BLaER1 treated with 17β-estradiol and CSF1 and Interleukin-3, amounts not matched to agents 10 nM and 100 nM (cell line): Measurements from ENCODE around the gene MAPKAPK2.

Experiments used
- H3K27ac ChIP-seq, 11 experiments: shearing (Covaris generic); formaldehyde crosslinking; 2 replicates each; pipeline ENCODE4 v1.8.1; 2022
- H3K27me3 ChIP-seq, 11 experiments: shearing (Covaris generic); formaldehyde crosslinking; 2 replicates each; pipeline ENCODE4 v1.8.1; 2022
- H3K36me3 ChIP-seq, 11 experiments: shearing (Covaris generic); formaldehyde crosslinking; 2 replicates each; pipeline ENCODE4 v1.8.1; 2022
- H3K4me1 ChIP-seq, 10 experiments: shearing (Covaris generic); formaldehyde crosslinking; 2 replicates each; pipeline ENCODE4 v1.8.1; 2022
- H3K4me2 ChIP-seq, 11 experiments: shearing (Covaris generic); formaldehyde crosslinking; 2 replicates each; pipeline ENCODE4 v1.8.1; 2022
- H3K4me3 ChIP-seq, 10 experiments: shearing (Covaris generic); formaldehyde crosslinking; 2 replicates each; pipeline ENCODE4 v1.8.1; 2022
- H3K9ac ChIP-seq, 11 experiments: shearing (Covaris generic); formaldehyde crosslinking; 2 replicates each; pipeline ENCODE4 v1.8.1; 2022
- H3K9me3 ChIP-seq, 11 experiments: shearing (Covaris generic); formaldehyde crosslinking; replicated peaks in 1 of 11; 2 replicates each; pipeline ENCODE4 v1.8.1; 2022
- H4K20me1 ChIP-seq, 11 experiments: shearing (Covaris generic); formaldehyde crosslinking; 2 replicates each; pipeline ENCODE4 v1.8.1; 2022
- Cebpa-rat ChIP-seq, 11 experiments: shearing (Covaris generic); IDR thresholded peaks; 2 replicates each; pipeline ENCODE4 v1.8.1; 2022

The MAPKAPK2 gene

GRCh38 chr1:206766251-206766856 lies 81.6 kb downstream of the MAPKAPK2 start:
- TF ChIP-seq Cebpa-rat (IDR thresholded peaks at IDR 0.05) = no peak
- Histone ChIP-seq H3K4me1 (peaks cover 39 to 61% (median 50%) of the 10 kb centered on the region in 10 experiments), H3K4me2 (peak overlapping the region; percentile 46 to 97 (median 61)), H3K9ac (peak overlapping the region in 3 of 11 experiments; percentile 45 to 48 (median 46); a peak in 6 of 22 replicates), H3K27ac (peak overlapping the region in 4 of 11 experiments; percentile 3 to 69 (median 54); a peak in 6 of 22 replicates), H3K36me3 (peaks cover 0 to 25% (median 0%) of the 10 kb centered on the region in 11 experiments; a peak in 7 of 22 replicates), H3K27me3 (peaks cover 0 to 12% (median 0%) of the 10 kb centered on the region in 11 experiments; a peak in 3 of 22 replicates), H3K4me3 (no peak overlapping the region), H4K20me1 (no peaks in the 10 kb centered on the region), H3K9me3 (peaks cover 6 to 14% (median 9%) of the 10 kb centered on the region in 11 experiments; a peak in 13 of 22 replicates)

DNA sequence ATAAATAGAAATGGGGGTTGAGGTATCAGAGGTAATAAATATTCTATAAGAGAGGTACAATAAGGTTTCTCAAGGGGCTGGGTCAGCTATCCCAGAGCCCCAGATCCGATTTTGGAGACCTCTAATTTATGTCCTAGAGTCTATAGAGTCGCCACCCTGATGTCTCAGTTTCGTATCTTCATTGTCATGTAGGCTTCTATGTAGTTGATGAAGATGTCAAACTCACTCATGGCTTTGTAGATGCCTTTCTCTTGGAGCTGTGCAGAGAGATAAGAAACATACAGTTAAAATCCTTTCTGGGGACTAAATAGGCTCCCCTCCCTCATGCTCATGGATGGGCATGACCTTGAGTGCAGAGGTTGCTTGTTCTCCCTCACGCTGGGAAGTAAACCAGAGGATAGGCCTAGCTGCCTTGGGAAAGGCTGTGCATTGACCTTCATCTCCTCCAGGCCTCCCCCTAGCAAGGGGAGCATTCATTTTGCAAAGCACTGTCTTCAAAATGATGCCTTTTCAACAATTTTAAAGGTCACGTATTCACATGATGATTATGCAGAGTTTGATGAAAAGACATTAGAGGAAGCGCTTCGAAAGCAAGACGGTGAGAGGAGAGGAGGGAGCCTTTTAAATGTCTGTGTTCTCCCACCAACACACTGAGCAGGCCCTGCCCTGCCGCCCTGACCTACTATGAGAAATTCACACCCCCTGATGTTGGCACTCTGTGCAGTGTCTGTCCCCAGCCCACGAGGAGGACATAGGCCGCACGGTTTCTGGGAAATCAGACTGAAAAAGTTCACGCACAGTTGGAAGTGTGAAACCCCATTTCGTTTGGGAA lies 84.0 kb downstream of the MAPKAPK2 start:
- Histone ChIP-seq H3K9ac (peak overlapping the region in 3 of 11 experiments; percentile 30 to 83 (median 79); a peak in 4 of 22 replicates), H3K4me3 (peak overlapping the region in 4 of 10 experiments; percentile 49 to 65 (median 58); a peak in 6 of 20 replicates), H3K27ac (peak overlapping the region in 1 of 11 experiments; percentile 89; a peak in 1 of 22 replicates), H3K4me1 (peaks cover 58 to 84% (median 71%) of the 10 kb centered on the region in 10 experiments), H3K4me2 (peak overlapping the region; percentile 77 to 97 (median 87)), H4K20me1 (no peaks in the 10 kb centered on the region), H3K36me3 (peaks cover 0 to 25% (median 0%) of the 10 kb centered on the region in 11 experiments; a peak in 7 of 22 replicates), H3K27me3 (peaks cover 0 to 12% (median 0%) of the 10 kb centered on the region in 11 experiments; a peak in 3 of 22 replicates), H3K9me3 (peaks cover 3 to 8% (median 5%) of the 10 kb centered on the region in 11 experiments; a peak in 13 of 22 replicates)
- no peak for TF ChIP-seq Cebpa-rat (IDR thresholded peaks at IDR 0.05)

DNA sequence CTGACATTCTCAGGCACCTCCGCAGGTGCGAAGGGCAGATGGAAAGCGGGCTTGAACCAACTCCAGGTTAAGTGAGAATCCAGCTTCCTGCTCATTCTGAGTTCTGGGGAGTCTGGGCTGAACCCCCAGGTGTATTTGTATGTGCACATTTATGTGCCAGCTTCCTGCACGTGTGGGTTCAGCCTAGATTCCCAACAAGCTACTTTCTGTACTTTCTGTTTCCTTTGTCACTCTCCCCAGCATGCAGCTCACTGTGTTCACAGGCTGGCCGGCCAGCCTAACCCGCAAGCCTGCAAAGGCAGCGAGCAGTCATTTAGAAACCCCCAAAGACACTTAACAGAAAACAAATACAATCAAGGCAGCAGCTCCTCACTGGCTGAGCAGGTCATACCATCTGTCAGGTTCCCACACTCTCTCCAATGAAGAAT lies 84.6 kb downstream of the MAPKAPK2 start:
- TF ChIP-seq Cebpa-rat (IDR thresholded peaks at IDR 0.05) = no peak
- H3K27me3 ChIP-seq = peaks cover 0 to 12% (median 0%) of the 10 kb centered on the region in 11 experiments; a peak in 3 of 22 replicates
- no peaks in the 10 kb centered on the region for H4K20me1 ChIP-seq
- H3K4me1 ChIP-seq = peaks cover 64 to 90% (median 77%) of the 10 kb centered on the region in 10 experiments
- H3K27ac ChIP-seq = peak overlapping the region in 5 of 11 experiments; percentile 69 to 93 (median 86); a peak in 8 of 22 replicates
- peak overlapping the region in 4 of 10 experiments; percentile 49 to 65 (median 58); a peak in 8 of 20 replicates for H3K4me3 ChIP-seq
- H3K9ac ChIP-seq = peak overlapping the region in 4 of 11 experiments; percentile 79 to 85 (median 84); a peak in 5 of 22 replicates
- peak overlapping the region; percentile 77 to 97 (median 87) for H3K4me2 ChIP-seq
- H3K36me3 ChIP-seq = peaks cover 0 to 25% (median 0%) of the 10 kb centered on the region in 11 experiments; a peak in 7 of 22 replicates
- peaks cover 0 to 1% (median 0%) of the 10 kb centered on the region in 11 experiments; a peak in 4 of 22 replicates for H3K9me3 ChIP-seq

- H3K9me3 ChIP-seq = no peaks in the 10 kb centered on the region
- H3K4me3 ChIP-seq = peak within 1 kb of the TSS in 6 of 10 experiments; percentile 26 to 65 (median 54); a peak in 11 of 20 replicates
- peak within 1 kb of the TSS; percentile 77 to 97 (median 87) for H3K4me2 ChIP-seq
- peak within 1 kb of the TSS in 9 of 11 experiments; percentile 26 to 85 (median 76); a peak in 17 of 22 replicates for H3K9ac ChIP-seq
- H3K36me3 ChIP-seq = peaks cover 0 to 25% (median 0%) of the 10 kb centered on the region in 11 experiments; a peak in 7 of 22 replicates
- TF ChIP-seq Cebpa-rat (IDR thresholded peaks at IDR 0.05) = no peak
- H3K27ac ChIP-seq = peak within 1 kb of the TSS in 10 of 11 experiments; percentile 46 to 93 (median 72); a peak in 20 of 22 replicates
- H4K20me1 ChIP-seq = no peaks in the 10 kb centered on the region
- H3K4me1 ChIP-seq = peaks cover 69 to 98% (median 80%) of the 10 kb centered on the region in 10 experiments
- H3K27me3 ChIP-seq = peaks cover 0 to 12% (median 0%) of the 10 kb centered on the region in 11 experiments; a peak in 3 of 22 replicates
Measured at GRCh38 chr1:206770531-206771337, 86.0 kb downstream of the MAPKAPK2 start, which contains the start of gene IL19. IL19 (plus strand) TSS chr1:206770773; CDS start chr1:206836663, 65,890 bp downstream.

GRCh38 chr1:206771338-206771692 lies 86.6 kb downstream of the MAPKAPK2 start:
- Histone ChIP-seq H3K4me3 (peak overlapping the region in 5 of 10 experiments; percentile 49 to 65 (median 55); a peak in 9 of 20 replicates), H3K9me3 (no peaks in the 10 kb centered on the region), H3K4me2 (peak overlapping the region; percentile 77 to 97 (median 87)), H3K9ac (peak overlapping the region in 7 of 11 experiments; percentile 53 to 85 (median 79); a peak in 13 of 22 replicates), H3K27me3 (peaks cover 0 to 12% (median 0%) of the 10 kb centered on the region in 11 experiments; a peak in 3 of 22 replicates), H3K36me3 (peaks cover 0 to 25% (median 0%) of the 10 kb centered on the region in 11 experiments; a peak in 7 of 22 replicates), H4K20me1 (no peaks in the 10 kb centered on the region), H3K27ac (peak overlapping the region in 9 of 11 experiments; percentile 51 to 93 (median 75); a peak in 17 of 22 replicates), H3K4me1 (peaks cover 63 to 98% (median 74%) of the 10 kb centered on the region in 10 experiments)
- TF ChIP-seq Cebpa-rat (IDR thresholded peaks at IDR 0.05) = no peak

- peak within 1 kb of the TSS in 5 of 10 experiments; percentile 49 to 65 (median 55); a peak in 9 of 20 replicates for H3K4me3 ChIP-seq
- peaks cover 58 to 93% (median 68%) of the 10 kb centered on the region in 10 experiments for H3K4me1 ChIP-seq
- no peaks in the 10 kb centered on the region for H4K20me1 ChIP-seq
- H3K9me3 ChIP-seq = no peaks in the 10 kb centered on the region
- peak within 1 kb of the TSS; percentile 77 to 97 (median 87) for H3K4me2 ChIP-seq
- peaks cover 0 to 25% (median 0%) of the 10 kb centered on the region in 11 experiments; a peak in 7 of 22 replicates for H3K36me3 ChIP-seq
- peaks cover 0 to 12% (median 0%) of the 10 kb centered on the region in 11 experiments; a peak in 3 of 22 replicates for H3K27me3 ChIP-seq
- H3K27ac ChIP-seq = peak within 1 kb of the TSS in 10 of 11 experiments; percentile 2 to 93 (median 68); a peak in 16 of 22 replicates
- peak within 1 kb of the TSS in 8 of 11 experiments; percentile 1 to 85 (median 78); a peak in 11 of 22 replicates for H3K9ac ChIP-seq
- peak in 4 of 11 experiments; percentile 12 to 64 (median 31); a peak in 3 of 22 replicates for TF ChIP-seq Cebpa-rat (IDR thresholded peaks at IDR 0.05)
Measured at GRCh38 chr1:206772243-206772937, 87.7 kb downstream of the MAPKAPK2 start, which contains the start of gene IL10. IL10 (minus strand) TSS chr1:206772494; CDS start chr1:206772435, 59 bp downstream.
